GM21367 (cell line): ENCODE results near the gene GPR149.
A peak's percentile ranks its signal among the peaks of the same experiment; 100 is the strongest.

Experiments
- ATAC-seq: cut with Tn5 transposase; IDR thresholded peaks from one replicate; pipeline ENCODE4 v1.9.1; 2021; ENCODE audit not compliant: unreplicated experiment

The GPR149 gene

DNA sequence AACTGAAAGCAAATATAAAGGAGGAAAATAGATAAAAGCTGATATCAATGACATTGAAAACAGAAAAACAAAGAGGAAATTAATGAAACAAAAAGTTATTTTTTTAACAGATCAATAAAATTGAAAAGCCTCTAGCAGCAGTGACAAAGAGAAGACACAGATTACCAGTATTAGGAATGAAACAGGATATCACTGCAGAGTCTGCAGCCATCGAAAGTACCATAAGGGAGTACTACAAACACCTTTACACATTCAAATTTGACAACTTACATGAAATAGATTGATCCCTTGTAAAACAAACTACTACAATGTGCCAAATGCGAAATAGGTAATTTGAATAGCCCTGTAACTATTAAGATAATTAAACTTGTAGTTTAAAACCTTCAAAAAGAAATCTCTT, 80.8 kb downstream of the GPR149 start:
- no peak for ATAC-seq

DNA sequence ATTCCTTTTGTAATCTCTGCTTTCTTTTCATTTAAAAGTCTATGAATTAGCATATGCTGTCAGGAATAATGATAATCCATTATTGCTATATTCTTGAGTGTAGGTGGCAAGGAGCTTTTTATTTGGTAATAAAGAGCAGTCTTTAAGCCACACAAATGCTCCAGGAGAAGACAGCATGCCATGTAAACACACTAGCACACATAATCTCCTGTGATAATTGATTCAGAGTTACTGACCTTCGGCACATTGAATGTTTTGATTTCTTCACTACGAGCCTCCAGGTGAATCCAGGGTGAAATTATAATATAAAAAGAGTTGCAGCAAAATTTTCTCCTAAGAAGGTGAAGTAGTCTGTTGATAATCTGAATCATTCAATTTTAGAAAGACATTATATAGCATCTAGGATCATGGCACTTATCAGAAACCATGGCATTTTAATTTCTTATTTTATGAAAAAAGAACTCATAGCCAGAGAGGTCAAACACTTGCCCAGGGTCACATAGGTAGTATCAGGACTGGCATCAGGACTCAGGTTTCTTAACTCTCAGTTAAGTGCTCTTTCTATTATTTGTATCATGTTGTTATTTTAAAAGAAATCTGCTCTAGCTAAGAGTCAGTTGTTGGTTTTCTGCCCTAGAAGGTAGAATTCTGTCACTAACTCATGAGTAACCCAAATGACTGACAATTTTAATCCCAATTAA, 84.4 kb downstream of the GPR149 start:
- ATAC-seq = no peak

DNA sequence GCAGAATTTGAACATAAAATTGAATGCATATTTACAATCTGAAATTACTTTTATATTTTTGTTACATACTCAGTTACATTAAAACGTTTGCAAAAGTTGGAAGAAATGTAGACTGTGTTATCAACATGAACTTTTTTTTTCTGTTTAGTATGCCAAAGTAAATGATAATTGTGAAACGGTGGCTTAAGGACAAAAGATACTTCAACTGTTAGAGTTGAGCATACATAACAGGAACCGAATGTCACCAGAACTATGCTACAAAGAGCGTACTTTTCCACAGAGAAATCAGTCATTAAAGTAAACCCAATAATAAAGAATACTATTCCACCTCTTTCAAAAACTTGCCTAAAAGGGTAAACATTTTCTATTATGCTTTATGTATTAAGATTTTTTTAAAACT, 91.4 kb downstream of the GPR149 start:
- no peak for ATAC-seq

DNA sequence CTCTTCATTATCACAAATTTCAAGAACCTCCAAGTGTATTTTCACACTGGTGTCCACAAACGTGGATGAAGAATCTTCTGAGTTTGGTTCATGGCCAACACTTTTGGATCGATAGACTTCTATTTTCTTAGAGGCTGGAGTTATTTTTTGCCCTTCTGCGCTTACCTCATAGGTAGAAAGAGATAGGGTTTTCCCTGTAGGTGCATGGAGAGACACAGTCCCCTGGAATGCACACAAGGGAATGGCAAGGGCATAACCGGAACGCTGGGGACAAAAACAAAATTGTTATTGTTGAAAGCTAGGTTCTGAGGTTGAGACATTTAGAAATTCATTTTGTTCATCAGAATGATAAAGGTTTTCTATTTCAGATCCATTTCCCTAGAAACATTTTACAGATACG, 92.0 kb downstream of the GPR149 start:
- ATAC-seq = no peak

DNA sequence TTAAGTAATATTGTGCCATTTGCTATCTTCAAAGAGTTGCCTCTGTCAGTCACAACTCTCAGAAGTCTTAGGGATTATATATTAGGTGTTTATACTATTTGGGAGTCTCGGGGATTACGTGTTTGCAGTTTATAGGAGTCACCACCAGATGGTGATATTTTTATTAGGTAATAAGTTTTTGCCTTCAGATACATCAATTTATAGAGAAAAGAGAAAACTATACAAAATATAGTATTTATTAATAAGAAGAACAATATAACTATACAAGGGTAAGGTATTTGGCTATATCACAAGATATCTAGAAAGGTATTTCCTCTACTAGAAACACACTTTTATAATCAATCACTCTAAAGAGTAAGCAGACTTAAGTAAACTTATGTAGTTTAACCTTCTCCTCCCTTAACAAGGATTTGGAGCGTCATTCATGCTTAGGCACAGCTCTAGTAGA, 95.0 kb downstream of the GPR149 start:
- no peak for ATAC-seq

DNA sequence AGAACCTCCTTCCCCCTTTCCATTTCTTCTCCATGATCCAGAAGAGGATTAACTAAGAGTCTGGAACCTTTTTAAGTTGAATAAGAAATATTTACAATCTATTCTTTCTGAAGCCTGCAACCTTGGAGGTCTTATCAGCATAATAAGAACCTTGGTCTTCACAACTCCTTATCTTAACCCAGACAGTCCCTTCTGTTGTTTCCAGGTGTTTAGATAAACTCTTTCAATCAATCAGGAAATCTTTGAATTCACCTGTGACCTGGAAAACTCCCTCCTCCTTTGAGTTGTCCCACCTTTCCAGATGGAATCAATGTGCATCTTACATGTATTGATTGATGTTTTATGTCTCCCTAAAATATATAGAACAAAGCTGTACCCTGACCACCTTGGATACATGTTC, 102.1 kb downstream of the GPR149 start:
- no peak for ATAC-seq

DNA sequence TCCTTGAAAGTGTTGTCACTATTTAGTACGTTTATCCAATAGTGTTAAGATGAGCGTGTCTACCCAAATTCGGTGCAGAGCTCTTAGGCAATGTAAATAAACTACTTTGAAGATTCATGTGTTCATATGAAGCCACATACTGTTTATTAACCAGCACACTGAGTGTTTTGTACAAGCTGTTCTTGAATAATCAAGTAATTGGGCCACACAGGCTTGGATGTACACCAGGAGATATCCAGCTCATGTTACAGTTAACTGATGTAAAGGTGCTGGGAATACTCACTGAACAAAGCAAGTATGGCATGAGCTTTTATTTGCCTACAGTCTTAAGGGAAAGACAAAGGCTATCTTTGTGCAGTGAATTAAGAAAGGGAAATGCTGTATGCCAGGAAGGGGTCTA, 105.1 kb downstream of the GPR149 start:
- ATAC-seq = no peak

DNA sequence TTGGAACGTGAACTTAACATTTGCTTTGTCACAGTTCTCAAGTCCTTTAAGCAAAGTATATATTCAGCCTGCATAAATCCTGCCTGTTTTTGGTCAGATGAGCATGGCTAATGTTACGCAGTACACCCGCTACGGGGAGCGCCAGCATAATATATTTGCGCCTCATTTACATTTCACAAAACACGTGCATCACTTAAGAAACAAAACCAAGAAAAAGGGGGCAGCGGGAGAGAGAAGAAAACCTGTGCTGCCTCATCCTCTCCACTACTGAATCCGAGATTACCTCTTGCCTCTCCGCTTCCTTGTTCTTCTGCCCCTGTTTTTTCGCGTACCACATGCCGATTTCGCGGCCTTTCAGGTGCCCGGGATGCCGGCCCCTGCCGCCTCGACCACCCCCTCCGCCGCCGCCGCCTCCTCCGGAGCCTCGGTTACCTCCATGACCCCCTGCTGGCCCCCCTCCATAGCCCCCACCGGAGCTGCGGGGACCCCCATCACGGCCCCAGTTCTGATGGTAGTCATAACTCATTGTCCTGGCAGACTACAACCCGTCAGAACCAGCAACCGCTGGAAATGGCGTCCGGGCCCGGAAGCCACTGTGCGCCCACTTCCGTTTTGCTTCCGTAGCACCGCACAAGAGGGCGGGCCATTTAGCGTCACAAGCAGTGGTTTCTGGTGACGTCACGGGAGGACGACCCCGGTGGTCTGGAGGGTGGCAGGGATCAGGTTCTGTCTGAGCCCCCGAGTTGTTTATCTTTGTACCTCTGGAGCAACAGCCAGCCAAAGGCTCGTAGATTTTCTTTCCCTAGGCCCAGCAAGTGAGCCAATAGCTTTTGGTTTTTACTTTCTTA, 105.9 kb downstream of the GPR149 start, which contains the start of gene DHX36:
Gene DHX36 (minus strand): TSS at position 597 of the 848 bp plus-strand sequence. CDS start 71 bp downstream, at position 526.
- peak; percentile 96 for ATAC-seq

DNA sequence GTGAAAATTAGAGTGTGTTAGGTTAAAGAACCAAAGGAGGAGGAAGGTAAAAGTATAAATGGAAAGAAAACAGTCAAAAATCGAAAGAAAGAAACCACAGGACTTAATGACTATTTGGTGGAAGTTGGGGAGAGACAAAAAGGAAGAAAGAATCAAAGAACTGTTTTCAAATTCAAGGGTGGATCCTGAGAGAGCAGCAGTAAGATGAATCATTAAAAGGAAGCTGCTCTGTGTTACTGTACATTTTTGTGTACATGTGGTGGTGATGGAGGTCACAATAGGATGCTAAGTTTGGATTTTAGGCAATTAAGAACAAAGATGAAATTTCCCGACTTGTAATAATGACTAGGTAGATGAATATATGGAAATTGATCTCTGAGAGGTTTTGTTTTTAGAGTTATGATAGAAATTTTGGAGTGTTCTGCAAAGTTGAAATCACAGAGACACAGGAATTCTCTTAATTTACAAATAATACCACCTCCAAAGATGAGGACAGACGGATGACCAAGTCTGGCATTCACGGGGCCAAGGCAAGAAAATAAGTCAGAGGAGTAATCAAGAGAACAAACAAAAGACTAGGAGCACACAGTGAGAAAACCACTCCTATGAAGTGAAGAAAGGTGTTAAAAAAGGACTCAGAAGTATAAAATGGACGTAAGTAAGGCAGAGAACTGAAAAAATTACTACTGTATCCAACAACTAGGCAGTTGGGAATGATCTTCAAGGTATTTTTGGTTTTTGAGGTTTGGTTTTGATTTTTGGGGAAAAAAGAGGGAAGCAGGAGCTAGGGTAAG, 112.8 kb downstream of the GPR149 start:
- ATAC-seq = no peak

DNA sequence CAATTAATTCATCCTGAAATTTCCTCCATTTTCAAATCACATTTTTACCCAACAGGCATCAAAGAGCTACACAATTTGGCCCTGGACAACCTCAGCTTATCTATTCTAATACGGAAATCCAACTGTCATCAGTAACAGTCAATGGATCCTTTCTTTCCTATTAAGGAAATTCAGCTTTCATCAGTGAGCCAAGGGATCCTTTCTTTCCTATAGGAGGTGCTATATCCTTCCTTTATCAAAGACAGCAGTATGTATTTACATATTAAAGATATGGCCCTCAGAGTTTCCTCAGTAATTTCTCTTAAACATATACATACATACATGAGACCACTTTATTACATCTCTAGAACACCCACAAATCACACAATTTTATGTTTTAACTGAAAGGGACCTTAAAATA, 115.8 kb downstream of the GPR149 start:
- ATAC-seq = no peak

DNA sequence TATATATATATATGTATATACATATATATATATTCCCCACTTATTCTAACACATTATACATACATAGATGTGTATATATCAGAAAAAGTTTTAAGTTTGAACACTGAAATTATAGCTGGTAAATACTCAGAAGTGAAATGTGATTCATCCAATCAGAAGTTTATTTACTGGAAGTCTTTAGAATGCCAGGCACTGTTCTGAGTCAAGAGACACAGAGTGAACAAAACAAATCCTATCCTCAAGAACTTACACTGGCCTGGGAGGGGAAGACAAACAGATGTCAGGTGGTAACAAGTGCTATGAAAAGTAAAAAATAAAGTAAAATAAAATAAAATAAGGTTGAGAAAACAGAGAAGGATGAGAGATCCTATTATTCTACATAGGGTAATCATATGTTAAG, 119.2 kb downstream of the GPR149 start:
- ATAC-seq = no peak

DNA sequence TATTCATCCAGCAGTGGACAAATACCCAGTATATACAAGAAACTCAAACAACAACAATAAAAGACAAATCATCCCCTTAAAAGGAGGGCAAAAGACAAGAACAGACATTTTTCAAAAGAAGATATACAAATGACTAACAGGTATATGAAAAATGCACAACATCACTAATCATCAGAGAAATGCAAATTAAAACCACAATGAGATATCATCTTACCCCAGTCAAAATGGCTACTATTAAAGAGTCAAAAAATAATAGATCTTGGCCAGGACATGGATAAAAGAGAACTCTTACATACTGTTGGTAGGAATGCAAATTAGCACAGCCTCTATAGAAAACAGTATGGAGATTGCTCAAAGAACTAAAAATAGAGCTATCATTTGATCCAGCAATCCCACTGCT, 122.6 kb downstream of the GPR149 start:
- ATAC-seq = no peak

DNA sequence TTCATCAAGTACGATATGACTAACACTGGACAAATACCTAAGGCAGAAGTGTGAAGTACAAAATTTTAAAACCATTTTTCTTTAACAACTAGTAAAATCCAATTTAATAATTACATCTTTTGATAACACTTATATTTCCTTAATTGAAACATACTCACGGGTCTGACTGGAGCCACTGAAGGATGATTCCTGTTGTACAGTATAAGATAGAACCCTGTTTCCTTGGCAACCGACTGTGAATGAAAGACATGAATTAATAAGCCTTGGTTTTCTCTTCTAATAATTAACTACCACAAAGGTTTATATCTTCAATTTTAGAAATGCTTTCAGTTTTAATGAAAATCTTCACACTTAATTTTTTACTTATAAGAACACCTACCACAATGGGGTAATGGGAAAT, 125.1 kb downstream of the GPR149 start:
- no peak for ATAC-seq

DNA sequence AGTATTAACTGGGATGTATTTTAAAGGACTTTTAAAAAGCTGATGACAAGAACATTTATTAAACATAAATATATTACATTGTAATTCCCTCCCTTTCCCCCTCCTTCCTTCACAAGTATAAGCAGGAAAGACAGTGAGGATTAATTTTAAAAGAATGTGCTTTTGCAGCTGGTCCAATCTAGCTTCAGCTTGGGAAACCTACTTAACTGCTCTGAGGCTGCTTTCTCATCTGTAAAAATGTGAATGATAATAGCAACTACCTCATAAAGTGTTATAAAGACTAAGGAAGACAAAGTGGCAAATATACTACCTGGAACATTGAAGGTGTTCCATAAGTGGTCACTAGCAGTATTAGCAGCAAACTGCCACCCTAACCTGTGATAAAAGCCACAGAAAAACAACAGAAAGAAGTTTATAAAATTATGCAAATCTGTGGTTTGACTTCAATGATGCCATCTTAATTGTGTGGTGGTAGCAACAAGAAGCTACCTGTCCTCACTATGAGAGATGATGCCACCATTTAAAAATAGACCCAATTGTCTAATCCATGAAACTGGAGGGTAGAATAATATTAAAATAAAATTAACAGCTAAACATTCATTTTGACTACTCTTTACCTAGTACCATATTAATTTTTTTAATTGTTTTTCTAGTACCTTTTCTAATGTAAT, 125.7 kb downstream of the GPR149 start:
- no peak for ATAC-seq

DNA sequence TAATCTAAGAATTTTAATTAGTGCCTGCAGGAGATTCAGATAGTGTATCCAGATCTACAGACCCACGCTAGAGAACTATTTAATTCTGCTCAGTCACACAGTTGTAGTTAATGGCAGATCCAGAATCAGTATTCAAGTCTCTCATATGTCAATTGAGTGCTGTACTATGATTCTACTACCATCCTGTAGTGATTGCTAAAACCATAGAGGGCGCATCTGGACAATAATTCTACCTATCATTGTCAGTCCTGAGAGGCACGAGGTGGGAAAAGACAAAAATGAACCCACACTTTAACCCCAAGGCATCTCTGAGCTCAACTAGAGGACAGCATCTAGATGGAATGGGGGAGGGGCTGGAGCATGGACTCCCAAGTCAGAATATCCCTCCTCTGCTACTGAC, 128.4 kb downstream of the GPR149 start:
- ATAC-seq = no peak

DNA sequence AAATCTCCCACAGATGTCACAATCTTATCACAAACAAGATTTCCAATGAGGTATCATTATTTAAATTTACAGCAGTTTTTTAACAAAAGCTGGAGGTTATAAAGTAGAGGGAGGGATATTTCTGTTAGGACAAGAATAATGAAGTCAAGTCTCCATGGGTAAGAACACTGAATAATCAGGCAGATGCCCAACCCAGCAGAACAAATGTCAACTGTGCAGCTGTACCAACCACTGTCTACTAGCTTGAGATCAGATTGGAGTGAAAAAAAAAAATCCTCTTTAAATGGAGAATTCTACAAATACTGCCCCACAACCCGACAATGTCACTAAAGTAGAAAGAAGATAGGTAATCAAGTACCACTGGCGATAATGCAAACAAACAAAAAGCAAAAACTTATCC, 136.0 kb downstream of the GPR149 start:
- no peak for ATAC-seq

DNA sequence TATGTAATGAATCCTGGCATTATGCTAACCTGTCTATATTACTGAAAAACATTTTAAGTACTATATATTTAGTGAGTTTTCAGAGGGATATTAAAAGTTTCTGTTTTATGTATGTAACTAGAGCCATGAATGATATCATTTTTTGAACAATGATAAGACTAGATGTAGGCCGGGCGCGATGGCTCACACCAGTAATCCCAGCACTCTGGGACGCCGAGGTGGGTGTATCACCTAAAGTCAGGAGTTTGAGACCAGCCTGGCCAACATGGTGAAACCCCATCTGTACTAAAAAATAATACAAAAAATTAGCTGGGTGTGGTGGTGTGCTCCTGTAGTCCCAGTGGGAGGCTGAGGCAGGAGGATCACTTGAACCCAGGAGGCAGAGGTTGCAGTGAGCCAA, 139.8 kb downstream of the GPR149 start:
- ATAC-seq = no peak
